ENCODE results near the gene EFNA1.

- TF ChIP-seq SIN3A (IDR thresholded peaks at IDR 0.05; ENCODE audit: borderline replicate concordance, insufficient read depth, low read length) (peak; percentile 64), POLR2AphosphoS5 (IDR thresholded peaks at IDR 0.05; ENCODE audit: low read depth, low read length) (peak; percentile 89), TAF1 (IDR thresholded peaks at IDR 0.05; ENCODE audit: borderline replicate concordance, insufficient read depth, low read length) (no peak)
- TF ChIP-seq, protein P1, sequence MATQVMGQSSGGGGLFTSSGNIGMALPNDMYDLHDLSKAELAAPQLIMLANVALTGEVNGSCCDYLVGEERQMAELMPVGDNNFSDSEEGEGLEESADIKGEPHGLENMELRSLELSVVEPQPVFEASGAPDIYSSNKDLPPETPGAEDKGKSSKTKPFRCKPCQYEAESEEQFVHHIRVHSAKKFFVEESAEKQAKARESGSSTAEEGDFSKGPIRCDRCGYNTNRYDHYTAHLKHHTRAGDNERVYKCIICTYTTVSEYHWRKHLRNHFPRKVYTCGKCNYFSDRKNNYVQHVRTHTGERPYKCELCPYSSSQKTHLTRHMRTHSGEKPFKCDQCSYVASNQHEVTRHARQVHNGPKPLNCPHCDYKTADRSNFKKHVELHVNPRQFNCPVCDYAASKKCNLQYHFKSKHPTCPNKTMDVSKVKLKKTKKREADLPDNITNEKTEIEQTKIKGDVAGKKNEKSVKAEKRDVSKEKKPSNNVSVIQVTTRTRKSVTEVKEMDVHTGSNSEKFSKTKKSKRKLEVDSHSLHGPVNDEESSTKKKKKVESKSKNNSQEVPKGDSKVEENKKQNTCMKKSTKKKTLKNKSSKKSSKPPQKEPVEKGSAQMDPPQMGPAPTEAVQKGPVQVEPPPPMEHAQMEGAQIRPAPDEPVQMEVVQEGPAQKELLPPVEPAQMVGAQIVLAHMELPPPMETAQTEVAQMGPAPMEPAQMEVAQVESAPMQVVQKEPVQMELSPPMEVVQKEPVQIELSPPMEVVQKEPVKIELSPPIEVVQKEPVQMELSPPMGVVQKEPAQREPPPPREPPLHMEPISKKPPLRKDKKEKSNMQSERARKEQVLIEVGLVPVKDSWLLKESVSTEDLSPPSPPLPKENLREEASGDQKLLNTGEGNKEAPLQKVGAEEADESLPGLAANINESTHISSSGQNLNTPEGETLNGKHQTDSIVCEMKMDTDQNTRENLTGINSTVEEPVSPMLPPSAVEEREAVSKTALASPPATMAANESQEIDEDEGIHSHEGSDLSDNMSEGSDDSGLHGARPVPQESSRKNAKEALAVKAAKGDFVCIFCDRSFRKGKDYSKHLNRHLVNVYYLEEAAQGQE (IDR thresholded peaks at IDR 0.05; ENCODE audit: insufficient read depth in 1 of 2, low read depth in 2 of 2, low read length in 2 of 2) = 0 out of 4 replicates have a peak, but pooled peaks of 1 of the 2 experiments have one; percentile 57
Measured at GRCh38 chr1:155139895-155140629, 12.4 kb downstream of the EFNA1 start, which contains the start of gene DPM3.

Data from PFSK-1 (cell line).